Gastrocnemius medialis (tissue), 4 donors: ENCODE data around the gene SLC22A12. TPM values are rescaled to one million over a fixed set of nuclear protein-coding genes. Genes with fewer than 3 reads are reported as not detected.

ENCODE experiments used
- ATAC-seq, 2 donors: fragments of 150-250 bp; one replicate each; pipeline ENCODE4 v1.9.1; 2016
- DNase-seq, 2 donors: peaks; one replicate each; pipeline ENCODE4 v3.0.0-alpha.2; 2019
- H3K27ac ChIP-seq, 4 donors: fragments of 200-600 bp; sonication (generic); 1 replicate in 1 of 4; 2 replicates in 3 of 4; pipeline ENCODE4 v1.5.1; 2016 to 2018; ENCODE audit warnings: mild to moderate bottlenecking in 2 of 4, moderate library complexity in 1 of 4
- H3K27me3 ChIP-seq, 3 donors: fragments of 200-600 bp; sonication (generic) in 2 of 3; 1 replicate in 1 of 3; 2 replicates in 2 of 3; pipeline versions ENCODE4 v1.5.1 to v1.6.0; 2016 to 2019; ENCODE audit warnings: mild to moderate bottlenecking in 1 of 3, moderate library complexity in 1 of 3
- H3K36me3 ChIP-seq, 2 donors: fragments of 200-600 bp; sonication (generic) in 1 of 2; one replicate each; pipeline ENCODE4 v1.5.1; 2017 to 2018
- H3K4me1 ChIP-seq, 2 donors: fragments of 200-600 bp; sonication (generic) in 1 of 2; one replicate each; pipeline ENCODE4 v1.5.1; 2016 to 2017; ENCODE audit warnings: mild to moderate bottlenecking in 2 of 2
- H3K4me3 ChIP-seq, 4 donors: fragments of 200-600 bp; sonication (generic) in 3 of 4; 1 replicate in 1 of 4; 2 replicates in 3 of 4; pipeline ENCODE4 v1.5.1; 2016 to 2019; ENCODE audit warnings: mild to moderate bottlenecking in 2 of 4
- H3K9me3 ChIP-seq, 3 donors: fragments of 200-600 bp; sonication (generic) in 2 of 3; 1 replicate in 1 of 3; 2 replicates in 2 of 3; pipeline ENCODE4 v1.5.1; 2016 to 2019
- CTCF ChIP-seq, 5 experiments: fragments of 450-650 bp in 3 of 5; fragments of 200-600 bp in 2 of 5; sonication (generic) in 2 of 5; IDR thresholded peaks in 4 of 5; conservative IDR thresholded peaks in 1 of 5; 1 replicate in 4 of 5; 2 replicates in 1 of 5; pipeline ENCODE4 v1.5.1; 2016 to 2019; ENCODE audit warnings: antibody characterized with exemption in 5 of 5, mild to moderate bottlenecking in 3 of 5, moderate library complexity in 3 of 5
- POLR2A ChIP-seq, 2 donors: fragments of 450-650 bp; IDR thresholded peaks; one replicate each; pipeline ENCODE4 v1.6.1; 2017; ENCODE audit warnings: antibody characterized with exemption in 2 of 2, mild to moderate bottlenecking in 2 of 2, moderate library complexity in 2 of 2
- in situ Hi-C, 4 donors: fragments of 200-750 bp; cut with MboI; loops; one replicate each; pipeline versions ENCODE4 v1.15.0 to v1.8.0; 2017; ENCODE audit warnings: low sequenced_read_pairs in 4 of 4
- intact Hi-C: fragments of 100-400 bp; cut with DNase I; formaldehyde crosslinking; loops from one replicate; pipeline ENCODE4 v1.15.1; 2023; ENCODE audit warnings: low total_unique reads
- total RNA-seq, 4 donors: library from RNA; depleted of rRNA; stranded (reverse); fragments of >200 nt; gene quantifications; one replicate each; pipeline versions ENCODE4 v1.1.0 to v1.2.3, GENCODE V29; 2016

The SLC22A12 gene
- total RNA-seq, 4 donors from 2014 or later: not detected

DNA sequence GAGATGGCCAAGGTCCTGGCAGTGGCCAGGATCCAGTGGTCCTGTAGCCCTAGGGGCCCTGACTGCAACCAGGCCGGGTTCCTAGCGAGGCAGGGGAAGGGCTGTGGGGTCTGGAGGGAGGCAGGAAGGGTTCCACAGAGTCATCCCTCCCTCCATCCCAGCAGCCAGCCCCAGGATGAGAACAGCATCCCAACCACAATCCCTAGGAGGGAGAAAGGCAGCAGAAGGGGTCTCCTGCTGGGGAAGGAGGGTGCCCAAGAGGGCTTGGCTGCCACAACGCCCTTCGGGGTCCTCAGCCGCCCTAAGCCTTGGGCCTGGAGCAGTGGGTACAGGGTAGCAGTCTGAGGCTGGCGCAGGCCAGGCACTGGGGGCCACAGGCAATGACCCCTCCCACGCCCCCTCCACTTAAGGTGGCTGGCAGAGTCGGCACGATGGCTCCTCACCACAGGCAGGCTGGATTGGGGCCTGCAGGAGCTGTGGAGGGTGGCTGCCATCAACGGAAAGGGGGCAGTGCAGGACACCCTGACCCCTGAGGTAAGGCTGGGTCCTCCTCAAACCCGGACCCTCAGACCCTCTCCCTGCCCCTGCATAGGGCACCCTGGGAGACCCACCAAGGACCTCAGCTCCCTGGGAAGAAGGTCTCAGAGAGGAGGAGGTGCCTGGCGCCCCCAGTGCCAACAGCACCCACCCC, 7.2 kb downstream of the SLC22A12 start:
- H3K9me3 ChIP-seq: no peaks in the 10 kb centered on the region
- no peak for DNase-seq
- in situ Hi-C loops: no loop called here

DNA sequence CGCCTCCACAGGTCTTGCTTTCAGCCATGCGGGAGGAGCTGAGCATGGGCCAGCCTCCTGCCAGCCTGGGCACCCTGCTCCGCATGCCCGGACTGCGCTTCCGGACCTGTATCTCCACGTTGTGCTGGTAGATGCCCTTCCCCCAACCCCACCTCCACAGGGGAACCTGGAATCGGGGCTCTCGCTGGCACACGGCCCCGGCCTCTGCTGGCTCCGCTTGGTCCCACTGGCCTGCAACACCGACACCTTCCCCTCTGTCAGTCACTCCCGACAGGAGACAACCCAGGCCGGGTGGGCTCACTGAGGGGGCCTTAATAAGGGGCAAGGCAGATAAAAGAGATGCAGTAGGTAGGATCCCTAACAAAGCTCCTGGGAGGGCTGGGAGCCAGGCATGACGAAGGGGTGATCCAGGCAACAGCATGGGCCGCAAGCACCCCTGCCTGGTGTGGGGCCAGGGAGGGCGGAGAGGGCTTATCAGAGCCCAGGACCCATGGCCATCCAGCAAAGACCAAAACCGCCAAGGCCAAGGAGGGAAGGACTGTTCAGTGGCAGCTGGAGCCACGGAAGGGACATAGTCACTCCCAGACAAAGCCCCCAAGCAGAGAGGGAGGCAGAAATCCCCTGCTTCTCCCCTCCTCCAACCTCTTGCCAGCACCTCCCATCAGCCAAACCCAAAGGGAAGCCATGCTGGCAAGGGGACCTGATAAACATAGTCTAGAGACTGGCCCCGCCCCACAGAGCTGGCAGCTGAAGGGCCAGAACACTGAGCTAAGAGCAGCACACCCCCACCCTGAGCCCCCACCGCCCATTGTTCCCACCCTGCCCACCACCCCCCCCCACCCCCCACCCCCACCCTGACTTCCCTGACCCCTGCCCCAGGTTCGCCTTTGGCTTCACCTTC, 8.0 kb downstream of the SLC22A12 start:
- no peak for DNase-seq
- ATAC-seq: no peak
- H3K27ac ChIP-seq: no peak overlapping the region
- no peaks in the 10 kb centered on the region for H3K27me3 ChIP-seq
- in situ Hi-C loops: no loop called here
- intact Hi-C loops: no loop called here
- TF ChIP-seq CTCF (IDR thresholded peaks at IDR 0.05 in 4 of 5, conservative IDR thresholded peaks at IDR 0.05 in 1 of 5): no peak
- TF ChIP-seq POLR2A (IDR thresholded peaks at IDR 0.05): no peak
- H3K4me1 ChIP-seq: no peaks in the 10 kb centered on the region
- H3K36me3 ChIP-seq: no peaks in the 10 kb centered on the region
- no peaks in the 10 kb centered on the region for H3K9me3 ChIP-seq
- no peak overlapping the region for H3K4me3 ChIP-seq

More for the DNA sequence above, 7.2 kb downstream of the SLC22A12 start:
- Histone ChIP-seq H3K27ac (no peak overlapping the region), H3K4me3 (no peak overlapping the region), H3K4me1 (no peaks in the 10 kb centered on the region), H3K36me3 (no peaks in the 10 kb centered on the region), H3K27me3 (no peaks in the 10 kb centered on the region)
- TF ChIP-seq POLR2A (IDR thresholded peaks at IDR 0.05) (no peak), CTCF (IDR thresholded peaks at IDR 0.05 in 4 of 5, conservative IDR thresholded peaks at IDR 0.05 in 1 of 5) (no peak)
- intact Hi-C loops: no loop called here
- ATAC-seq: no peak

DNA sequence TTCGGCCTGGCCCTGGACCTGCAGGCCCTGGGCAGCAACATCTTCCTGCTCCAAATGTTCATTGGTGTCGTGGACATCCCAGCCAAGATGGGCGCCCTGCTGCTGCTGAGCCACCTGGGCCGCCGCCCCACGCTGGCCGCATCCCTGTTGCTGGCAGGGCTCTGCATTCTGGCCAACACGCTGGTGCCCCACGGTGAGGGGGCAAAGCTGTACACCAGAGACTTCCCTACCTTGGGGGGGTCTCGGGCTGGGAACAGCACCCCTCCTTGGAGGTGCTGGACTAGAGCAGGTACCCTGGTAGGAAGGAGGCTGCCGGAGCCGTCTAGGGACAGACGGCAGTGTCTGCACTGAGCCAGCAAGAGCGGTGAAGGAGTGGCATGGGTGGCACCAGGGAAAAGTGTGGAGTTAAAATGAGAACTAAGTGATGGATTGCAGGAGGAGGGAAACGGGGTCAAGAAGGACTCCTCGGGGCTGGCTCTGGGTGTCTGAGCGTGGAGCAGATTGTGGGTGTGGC, 8.7 kb downstream of the SLC22A12 start:
- H3K36me3 ChIP-seq: no peaks in the 10 kb centered on the region
- DNase-seq: no peak
- H3K4me1 ChIP-seq: no peaks in the 10 kb centered on the region
- in situ Hi-C loops: no loop called here
- no peak overlapping the region for H3K27ac ChIP-seq
- ATAC-seq: no peak
- TF ChIP-seq CTCF (IDR thresholded peaks at IDR 0.05 in 4 of 5, conservative IDR thresholded peaks at IDR 0.05 in 1 of 5) (no peak), POLR2A (IDR thresholded peaks at IDR 0.05) (no peak)
- no peaks in the 10 kb centered on the region for H3K9me3 ChIP-seq
- H3K27me3 ChIP-seq: peaks cover 0 to 2% (median 0%) of the 10 kb centered on the region in 3 donors
- H3K4me3 ChIP-seq: no peak overlapping the region
- intact Hi-C loops: no loop called here

- no peak for TF ChIP-seq POLR2A (IDR thresholded peaks at IDR 0.05)
- no peak for TF ChIP-seq CTCF (IDR thresholded peaks at IDR 0.05 in 4 of 5, conservative IDR thresholded peaks at IDR 0.05 in 1 of 5)
- ATAC-seq (no peak), DNase-seq (no peak)
- no peaks in the 10 kb centered on the region for H3K4me1 ChIP-seq
- H3K27ac ChIP-seq: no peak overlapping the region
- intact Hi-C loops (no loop called here), in situ Hi-C loops (no loop called here)
- no peaks in the 10 kb centered on the region for H3K36me3 ChIP-seq
- no peaks in the 10 kb centered on the region for H3K9me3 ChIP-seq
- H3K27me3 ChIP-seq: peaks cover 0 to 2% (median 0%) of the 10 kb centered on the region in 3 donors
- no peak overlapping the region for H3K4me3 ChIP-seq
These were observed 9.4 kb downstream of the SLC22A12 start for GRCh38 chr11:64600281-64600992.
